SK-N-SH (cell line): ENCODE data around the gene SETD3. TPM values are rescaled to one million over a fixed set of nuclear protein-coding genes. Genes with fewer than 3 reads are reported as not detected.

Experiments used
- CTCF ChIA-PET: fragments of 300-600, 350-600 bp; formaldehyde crosslinking; extraction: SDS; loops from one replicate; lab custom pipeline; 2021; lab: Yijun Ruan, JAX
- POLR2A ChIA-PET: fragments of 350-600 bp; sonication (Branson Sonifier 250); formaldehyde crosslinking; extraction: SDS; loops from one replicate; lab custom pipeline; 2020; ENCODE audit warnings: antibody characterized with exemption, inconsistent platforms; lab: Yijun Ruan, JAX
- DNase-seq: peaks from one replicate; pipeline ENCODE4 v3.0.0; 2012
- H2AFZ ChIP-seq: fragments of 200-600 bp; sonication (generic); 2 replicates; pipeline ENCODE4 v1.8.1; 2016; ENCODE audit warnings: antibody characterized with exemption, mild to moderate bottlenecking, low read depth
- H3F3A ChIP-seq: fragments of 200-600 bp; sonication (generic); replicated peaks from 2 replicates; pipeline ENCODE3; 2016; ENCODE audit warnings: antibody characterized with exemption, mild to moderate bottlenecking; ENCODE audit not compliant: insufficient read depth
- H3K27ac ChIP-seq, 2 experiments: fragments of 200-500 bp in 1 of 2; fragments of 200-600 bp in 1 of 2; sonication (Bioruptor generic) in 1 of 2; sonication (generic), shearing (Covaris generic) in 1 of 2; 2 replicates each; pipeline versions ENCODE4 v1.5.1 to v1.6.1; 2014 to 2016; ENCODE audit warnings: low read depth in 2 of 2, inconsistent platforms in 1 of 2, low read length in 1 of 2, mild to moderate bottlenecking in 1 of 2, mixed read lengths in 1 of 2
- H3K27me3 ChIP-seq: fragments of 200-600 bp; sonication (generic), shearing (Covaris generic); 2 replicates; pipeline ENCODE4 v1.6.1; 2016; ENCODE audit warnings: mixed run types; ENCODE audit not compliant: insufficient read depth
- H3K36me3 ChIP-seq, 2 experiments: fragments of 200-500 bp in 1 of 2; fragments of 200-600 bp in 1 of 2; sonication (Bioruptor generic) in 1 of 2; sonication (generic) in 1 of 2; replicated peaks in 1 of 2; 2 replicates each; pipeline versions ENCODE3 to v1.5.1; 2014 to 2016; ENCODE audit warnings: low read length in 1 of 2, mild to moderate bottlenecking in 1 of 2; ENCODE audit not compliant: insufficient read depth in 2 of 2, control insufficient read depth in 1 of 2
- H3K4me1 ChIP-seq, 2 experiments: fragments of 200-500 bp in 1 of 2; fragments of 200-600 bp in 1 of 2; sonication (Bioruptor generic) in 1 of 2; sonication (generic), shearing (Covaris generic) in 1 of 2; 2 replicates each; pipeline versions ENCODE4 v1.5.1 to v1.6.1; 2014 to 2016; ENCODE audit warnings: low read depth in 1 of 2, low read length in 1 of 2, mixed run types in 1 of 2; ENCODE audit not compliant: insufficient read depth in 2 of 2, control insufficient read depth in 1 of 2
- H3K4me2 ChIP-seq: fragments of 200-600 bp; sonication (generic), shearing (Covaris generic); 2 replicates; pipeline ENCODE4 v1.6.1; 2017; ENCODE audit warnings: mixed run types
- H3K4me3 ChIP-seq, 2 experiments: fragments of 200-500 bp in 1 of 2; fragments of 200-600 bp in 1 of 2; sonication (Bioruptor generic) in 1 of 2; sonication (generic), shearing (Covaris generic) in 1 of 2; 2 replicates each; pipeline versions ENCODE4 v1.5.1 to v1.8.1; 2014 to 2016; ENCODE audit warnings: low read depth in 2 of 2, inconsistent platforms in 1 of 2, low read length in 1 of 2, mild to moderate bottlenecking in 1 of 2, mixed read lengths in 1 of 2, moderate library complexity in 1 of 2
- H3K79me2 ChIP-seq: fragments of 200-600 bp; sonication (generic); 2 replicates; pipeline ENCODE4 v1.8.1; 2017; ENCODE audit warnings: mild to moderate bottlenecking; ENCODE audit not compliant: insufficient read depth
- H3K9ac ChIP-seq: fragments of 200-600 bp; sonication (generic); 2 replicates; pipeline ENCODE4 v1.6.1; 2017; ENCODE audit warnings: mixed run types
- H3K9me2 ChIP-seq: fragments of 200-600 bp; sonication (generic); 2 replicates; pipeline ENCODE4 v1.6.1; 2017; ENCODE audit warnings: mixed run types
- H3K9me3 ChIP-seq: fragments of 200-600 bp; sonication (generic); 2 replicates; pipeline ENCODE4 v1.6.1; 2017; ENCODE audit warnings: mixed run types, mild to moderate bottlenecking, moderate library complexity
- H4K20me1 ChIP-seq: fragments of 200-600 bp; sonication (generic); 2 replicates; pipeline ENCODE4 v1.6.1; 2017; ENCODE audit warnings: mild to moderate bottlenecking, mixed run types; ENCODE audit not compliant: insufficient read depth
- ELF1 ChIP-seq: IDR thresholded peaks from 2 replicates; pipeline ENCODE4 v1.4.0; 2012
- EP300 ChIP-seq, 2 experiments: IDR thresholded peaks; 2 replicates each; pipeline versions ENCODE4 v1.4.0 to v1.6.1; 2012; ENCODE audit warnings: borderline replicate concordance in 1 of 2, low read depth in 1 of 2, low read length in 1 of 2
- EZH2phosphoT487 ChIP-seq: fragments of 200-600 bp; sonication (generic); IDR thresholded peaks from 2 replicates; pipeline ENCODE4 v1.6.1; 2017; ENCODE audit warnings: low read depth, mixed run types, mild to moderate bottlenecking, antibody characterized with exemption, moderate library complexity, borderline replicate concordance
- FOXM1 ChIP-seq: IDR thresholded peaks from 2 replicates; pipeline ENCODE4 v1.4.0; 2012; ENCODE audit warnings: low read depth, mild to moderate bottlenecking
- GATA2 ChIP-seq: sonication (generic); formaldehyde crosslinking; IDR thresholded peaks from 2 replicates; pipeline ENCODE4 v1.5.0; 2020; ENCODE audit warnings: mild to moderate bottlenecking, missing genetic modification reagents
- IRF3 ChIP-seq: fragments of 150-350 bp; IDR thresholded peaks from 2 replicates; pipeline ENCODE4 v1.6.1; 2016; ENCODE audit warnings: mild to moderate bottlenecking, low read depth, low read length
- JUND ChIP-seq: IDR thresholded peaks from 2 replicates; pipeline ENCODE4 v1.4.0; 2012
- MAX ChIP-seq: IDR thresholded peaks from 2 replicates; pipeline ENCODE4 v1.4.0; 2012; ENCODE audit warnings: low read depth
- MEF2A ChIP-seq: IDR thresholded peaks from 2 replicates; pipeline ENCODE4 v1.4.0; 2012; ENCODE audit warnings: low read depth, borderline replicate concordance
- NFIC ChIP-seq: IDR thresholded peaks from 2 replicates; pipeline ENCODE4 v1.4.0; 2012; ENCODE audit warnings: borderline replicate concordance
- NRF1 ChIP-seq: IDR thresholded peaks from 2 replicates; pipeline ENCODE4 v1.6.1; 2012; ENCODE audit warnings: low read depth, mild to moderate bottlenecking, low read length
- PBX3 ChIP-seq: IDR thresholded peaks from 2 replicates; pipeline ENCODE4; 2012
- RCOR1 ChIP-seq: fragments of 150-350 bp; IDR thresholded peaks from 2 replicates; pipeline ENCODE4 v1.6.1; 2017; ENCODE audit warnings: antibody characterized with exemption, low read length
- RFX5 ChIP-seq: IDR thresholded peaks from 2 replicates; pipeline ENCODE4 v1.6.1; 2012; ENCODE audit warnings: mild to moderate bottlenecking, improper control_type of control experiment, low read length
- RXRA ChIP-seq: IDR thresholded peaks from 2 replicates; pipeline ENCODE4 v1.4.0; 2012; ENCODE audit warnings: low read depth, mild to moderate bottlenecking, borderline replicate concordance
- SMC3 ChIP-seq: IDR thresholded peaks from 2 replicates; pipeline ENCODE4 v1.6.1; 2012; ENCODE audit warnings: low read depth, low read length, improper control_type of control experiment
- TAF1 ChIP-seq: IDR thresholded peaks from 2 replicates; pipeline ENCODE4 v1.6.1; 2012; ENCODE audit warnings: low read depth, mild to moderate bottlenecking, low read length, moderate library complexity, borderline replicate concordance
- TCF12 ChIP-seq: IDR thresholded peaks from 2 replicates; pipeline ENCODE4 v1.4.0; 2012
- ZBTB33 ChIP-seq: IDR thresholded peaks from 2 replicates; pipeline ENCODE4 v1.4.0; 2012; ENCODE audit warnings: low read depth, borderline replicate concordance
- WGBS: methylation state at CpG from one replicate; pipeline ENCODE4 v1.1.6; 2017; ENCODE audit warnings: low lambda C conversion rate; 5-methylcytosine and 5-hydroxymethylcytosine counted together
- polyA plus RNA-seq, 3 experiments: library from polyadenylated mRNA; depleted of rRNA; stranded (reverse); fragments of >200 nt; gene quantifications; 2 replicates each; pipeline ENCODE4 v1.2.3, GENCODE V29; 2012
- TF ChIP-seq, protein P1 (sequence below): IDR thresholded peaks from 2 replicates; pipeline ENCODE4 v1.4.0; 2012; ENCODE audit warnings: low read depth, borderline replicate concordance

SETD3 gene
- polyA plus RNA-seq, 1 of the 3 experiments (the other 2 are of a cell fraction) = 19.1 TPM

DNA sequence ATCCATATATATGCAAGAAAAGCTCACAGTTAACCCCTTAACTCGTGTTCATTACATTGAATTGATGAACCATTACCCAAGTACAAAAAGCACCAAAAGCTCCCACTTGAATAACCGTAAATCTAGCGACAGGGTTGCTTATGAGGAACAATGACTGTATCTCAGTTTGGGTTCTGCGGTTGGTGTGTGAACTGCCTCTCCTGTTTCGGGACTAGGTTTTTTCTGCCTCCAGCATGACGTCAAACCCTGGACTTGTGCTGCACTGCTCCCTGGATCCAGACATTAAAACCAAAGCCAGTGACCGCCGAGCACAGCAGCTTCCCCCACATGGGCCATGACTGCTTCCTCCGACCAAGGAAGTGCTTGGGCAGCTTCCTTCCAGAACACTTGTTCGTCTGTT is 77.7 kb downstream of the SETD3 start (continued):
- no peak for TF ChIP-seq IRF3
- TF ChIP-seq NRF1 = no peak
- TF ChIP-seq MAX = no peak

GRCh38 chr14:99402285-99402648 is 78.4 kb downstream of the SETD3 start:
- Histone ChIP-seq H2AFZ (no peak overlapping the region), H3K4me1 (no peaks in the 10 kb centered on the region), H3K79me2 (no peaks in the 10 kb centered on the region), H3K4me3 (no peak overlapping the region), H3K9me2 (no peaks in the 10 kb centered on the region), H3F3A (no peaks in the 10 kb centered on the region), H3K9ac (no peak overlapping the region), H3K36me3 (peaks cover 42 to 59% of the 10 kb centered on the region in 2 experiments), H4K20me1 (no peaks in the 10 kb centered on the region), H3K27me3 (no peaks in the 10 kb centered on the region), H3K4me2 (no peak overlapping the region), H3K27ac (no peak overlapping the region), H3K9me3 (no peaks in the 10 kb centered on the region)
- ChIA-PET CTCF (interaction anchor here (1.6 to 4.1 kb wide), 3 partner anchors 9 to 13 kb away, joined by 9 to 36 read pairs (median 10); no protein-coding TSS in a partner anchor), POLR2A (no interaction called here)
- no peak for DNase-seq
- 97% methylated on average over 4 of the region's 4 CpGs for WGBS
- TF ChIP-seq SMC3 (no peak), TCF12 (no peak), MAX (no peak), RFX5 (no peak), FOXM1 (no peak), MEF2A (no peak), EZH2phosphoT487 (no peak), JUND (no peak), GATA2 (CRISPR knock-in tag) (no peak)
- TF ChIP-seq, protein P1, sequence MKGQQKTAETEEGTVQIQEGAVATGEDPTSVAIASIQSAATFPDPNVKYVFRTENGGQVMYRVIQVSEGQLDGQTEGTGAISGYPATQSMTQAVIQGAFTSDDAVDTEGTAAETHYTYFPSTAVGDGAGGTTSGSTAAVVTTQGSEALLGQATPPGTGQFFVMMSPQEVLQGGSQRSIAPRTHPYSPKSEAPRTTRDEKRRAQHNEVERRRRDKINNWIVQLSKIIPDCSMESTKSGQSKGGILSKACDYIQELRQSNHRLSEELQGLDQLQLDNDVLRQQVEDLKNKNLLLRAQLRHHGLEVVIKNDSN = no peak

DNA sequence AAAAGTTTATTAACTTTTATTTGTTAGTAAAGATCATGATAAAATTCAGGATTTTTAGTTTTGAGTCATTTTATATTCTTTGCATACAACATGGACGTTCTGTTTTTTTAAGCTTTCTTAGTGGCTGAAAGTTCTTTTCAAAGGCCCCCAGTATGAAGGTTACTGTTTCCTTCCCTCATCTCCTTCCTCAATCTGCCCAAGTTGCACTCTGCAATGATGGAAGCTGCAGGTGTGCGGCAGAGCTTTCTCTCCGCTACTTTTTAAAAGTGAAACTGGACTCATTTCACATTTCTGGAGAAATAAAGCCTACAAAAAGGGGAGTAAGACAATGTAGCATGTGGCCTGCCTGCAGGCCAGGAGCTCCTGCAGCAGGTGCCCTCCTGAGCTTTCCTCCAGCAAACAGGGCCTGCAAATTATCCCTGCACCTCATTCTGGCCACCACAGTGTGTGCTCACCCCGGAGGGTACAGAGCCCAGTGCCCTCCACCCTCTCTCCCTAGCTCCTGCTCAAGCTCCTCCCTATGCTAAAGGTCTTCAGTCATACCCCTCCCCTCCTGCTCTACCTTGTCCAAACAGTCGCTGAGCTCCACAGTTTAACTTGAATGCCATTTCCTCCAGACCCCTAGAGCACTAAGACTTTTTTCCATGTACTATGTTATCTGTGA is 78.9 kb downstream of the SETD3 start:
- H3K27ac ChIP-seq = no peak overlapping the region
- no peaks in the 10 kb centered on the region for H3K79me2 ChIP-seq
- ChIA-PET CTCF (interaction anchor here (1.1 to 4.1 kb wide), 4 partner anchors 9 to 82 kb away, joined by 3 to 36 read pairs (median 10); no protein-coding TSS in a partner anchor), POLR2A (no interaction called here)
- H3K4me3 ChIP-seq = no peak overlapping the region
- H4K20me1 ChIP-seq = no peaks in the 10 kb centered on the region
- H3K9ac ChIP-seq = no peak overlapping the region
- 83% methylated on average over 5 of the region's 5 CpGs for WGBS
- H3K9me2 ChIP-seq = no peaks in the 10 kb centered on the region
- no peak overlapping the region for H2AFZ ChIP-seq
- H3K36me3 ChIP-seq = peaks cover 43 to 57% of the 10 kb centered on the region in 2 experiments
- no peak overlapping the region for H3K4me2 ChIP-seq
- DNase-seq = no peak
- H3K27me3 ChIP-seq = no peaks in the 10 kb centered on the region
- no peaks in the 10 kb centered on the region for H3F3A ChIP-seq
- no peak for TF ChIP-seq ELF1
- no peak for TF ChIP-seq NFIC
- no peak for TF ChIP-seq TAF1
- no peak for TF ChIP-seq ZBTB33
- no peak for TF ChIP-seq EZH2phosphoT487
- TF ChIP-seq RFX5 = no peak
- no peak for TF ChIP-seq EP300 (IDR thresholded peaks at IDR 0.05; ENCODE audit: borderline replicate concordance in 1 of 2, low read depth in 1 of 2, low read length in 1 of 2)
- no peak for TF ChIP-seq RCOR1
- TF ChIP-seq PBX3 = no peak
- no peak for TF ChIP-seq SMC3
- no peak for TF ChIP-seq RXRA
- H3K9me3 ChIP-seq = no peaks in the 10 kb centered on the region
- no peaks in the 10 kb centered on the region for H3K4me1 ChIP-seq
